ENCODE results near the gene CA12. TPM values are rescaled to one million over a fixed set of nuclear protein-coding genes. Genes with fewer than 3 reads are reported as not detected.

CA12 gene
- total RNA-seq, 3 donors from 2014 or later: 141 to 645 (median 213) TPM

- Histone ChIP-seq H3K4me3 (no peak overlapping the region), H3K4me1 (ENCODE audit: low read depth) (peaks cover 25% of the 10 kb centered on the region), H3K36me3 (ENCODE audit: low read depth) (no peaks in the 10 kb centered on the region), H3K9me3 (no peaks in the 10 kb centered on the region)
- ATAC-seq (no peak), DNase-seq (no peak)
- intact Hi-C loops (cut with DNase I, micrococcal nuclease): no loop called here
- TF ChIP-seq, protein P1, sequence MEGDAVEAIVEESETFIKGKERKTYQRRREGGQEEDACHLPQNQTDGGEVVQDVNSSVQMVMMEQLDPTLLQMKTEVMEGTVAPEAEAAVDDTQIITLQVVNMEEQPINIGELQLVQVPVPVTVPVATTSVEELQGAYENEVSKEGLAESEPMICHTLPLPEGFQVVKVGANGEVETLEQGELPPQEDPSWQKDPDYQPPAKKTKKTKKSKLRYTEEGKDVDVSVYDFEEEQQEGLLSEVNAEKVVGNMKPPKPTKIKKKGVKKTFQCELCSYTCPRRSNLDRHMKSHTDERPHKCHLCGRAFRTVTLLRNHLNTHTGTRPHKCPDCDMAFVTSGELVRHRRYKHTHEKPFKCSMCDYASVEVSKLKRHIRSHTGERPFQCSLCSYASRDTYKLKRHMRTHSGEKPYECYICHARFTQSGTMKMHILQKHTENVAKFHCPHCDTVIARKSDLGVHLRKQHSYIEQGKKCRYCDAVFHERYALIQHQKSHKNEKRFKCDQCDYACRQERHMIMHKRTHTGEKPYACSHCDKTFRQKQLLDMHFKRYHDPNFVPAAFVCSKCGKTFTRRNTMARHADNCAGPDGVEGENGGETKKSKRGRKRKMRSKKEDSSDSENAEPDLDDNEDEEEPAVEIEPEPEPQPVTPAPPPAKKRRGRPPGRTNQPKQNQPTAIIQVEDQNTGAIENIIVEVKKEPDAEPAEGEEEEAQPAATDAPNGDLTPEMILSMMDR (IDR thresholded peaks at IDR 0.05): no peak
These were observed 8.9 kb downstream of the CA12 start for GRCh38 chr15:63372753-63373152.

DNA sequence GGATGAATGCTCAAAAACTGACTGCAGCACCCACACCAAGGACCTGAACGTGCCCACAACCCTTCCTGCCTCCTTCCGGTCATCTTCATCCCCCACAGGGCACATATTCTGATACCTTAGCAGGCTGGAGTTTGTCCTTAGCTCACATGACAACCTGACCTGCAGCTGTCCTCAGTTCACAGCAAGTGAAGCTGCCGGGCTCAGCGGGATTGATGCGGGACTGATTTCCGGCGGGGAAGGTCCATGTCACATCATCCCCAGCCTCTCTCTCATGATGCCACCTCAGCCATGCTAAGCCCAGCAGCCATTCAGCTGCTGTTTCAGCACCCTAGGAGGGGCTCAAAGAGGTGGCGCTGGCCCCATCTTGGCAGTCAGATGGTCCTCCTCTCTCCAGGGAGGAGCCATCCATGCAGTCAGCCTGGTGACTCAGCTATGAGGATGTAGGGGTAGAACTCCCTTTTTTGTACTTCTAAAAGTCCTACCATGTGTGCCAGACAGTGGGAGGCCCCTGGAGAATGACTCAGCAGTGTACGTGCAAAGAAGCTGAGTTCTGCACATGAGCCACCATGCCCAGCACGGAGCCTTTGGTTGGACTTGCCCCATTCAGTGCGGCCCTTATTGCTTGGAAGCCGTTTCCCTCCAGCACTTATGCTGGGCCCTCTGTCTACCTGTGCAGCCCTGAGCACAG lies 9.5 kb downstream of the CA12 start:
- Histone ChIP-seq H3K9me3 (no peaks in the 10 kb centered on the region), H3K4me3 (no peak overlapping the region), H3K4me1 (ENCODE audit: low read depth) (peaks cover 29% of the 10 kb centered on the region), H3K36me3 (ENCODE audit: low read depth) (no peaks in the 10 kb centered on the region)
- peak; percentile 37 for ATAC-seq
- TF ChIP-seq, protein P1 (IDR thresholded peaks at IDR 0.05): no peak
- intact Hi-C loops (cut with DNase I, micrococcal nuclease): no loop called here
- DNase-seq: peak in 1 of 3 donors; percentile 56

DNA sequence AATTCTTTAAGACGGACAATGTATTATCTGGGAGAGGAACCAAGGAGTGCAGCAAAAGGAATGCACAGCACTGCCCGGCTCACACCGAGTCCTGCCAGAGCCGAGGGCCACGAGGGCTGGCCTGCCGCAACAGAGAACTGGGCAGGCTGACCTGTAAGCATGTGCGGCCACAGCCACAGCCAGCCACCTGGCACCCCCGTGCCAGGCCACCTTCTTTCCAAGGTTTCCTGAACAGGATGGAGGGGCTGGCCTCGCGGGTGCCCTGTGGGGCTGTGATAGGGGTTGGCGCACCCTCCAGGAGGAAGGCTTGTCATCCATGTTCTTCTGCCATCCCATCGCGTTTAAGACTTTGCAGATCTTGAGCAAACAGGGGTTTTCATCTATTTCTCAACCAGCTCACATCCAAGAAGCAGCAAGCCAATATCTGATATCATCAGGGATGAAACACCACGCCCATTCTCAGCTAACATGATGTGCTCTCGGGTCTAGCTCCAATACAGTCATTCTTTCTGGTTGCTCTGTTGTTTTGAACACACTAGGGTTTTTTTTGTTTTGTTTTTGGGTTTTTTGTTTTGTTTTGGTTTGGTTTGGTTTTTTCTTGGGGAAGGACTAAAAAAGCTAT lies 10.2 kb downstream of the CA12 start:
- ATAC-seq: no peak
- no peaks in the 10 kb centered on the region for H3K36me3 ChIP-seq (ENCODE audit: low read depth)
- H3K4me3 ChIP-seq: no peak overlapping the region
- intact Hi-C loops (cut with DNase I, micrococcal nuclease): no loop called here
- TF ChIP-seq, protein P1 (IDR thresholded peaks at IDR 0.05): no peak
- no peak for DNase-seq
- H3K9me3 ChIP-seq: no peaks in the 10 kb centered on the region
- H3K4me1 ChIP-seq (ENCODE audit: low read depth): peaks cover 29% of the 10 kb centered on the region

- no peaks in the 10 kb centered on the region for H3K36me3 ChIP-seq (ENCODE audit: low read depth)
- ATAC-seq: no peak
- no peak overlapping the region for H3K4me3 ChIP-seq
- intact Hi-C loops (cut with DNase I, micrococcal nuclease): no loop called here
- no peaks in the 10 kb centered on the region for H3K9me3 ChIP-seq
- DNase-seq: no peak
- TF ChIP-seq, protein P1 (IDR thresholded peaks at IDR 0.05): no peak
- peaks cover 31% of the 10 kb centered on the region for H3K4me1 ChIP-seq (ENCODE audit: low read depth)
These were observed 10.9 kb downstream of the CA12 start for GRCh38 chr15:63370764-63371163.

DNA sequence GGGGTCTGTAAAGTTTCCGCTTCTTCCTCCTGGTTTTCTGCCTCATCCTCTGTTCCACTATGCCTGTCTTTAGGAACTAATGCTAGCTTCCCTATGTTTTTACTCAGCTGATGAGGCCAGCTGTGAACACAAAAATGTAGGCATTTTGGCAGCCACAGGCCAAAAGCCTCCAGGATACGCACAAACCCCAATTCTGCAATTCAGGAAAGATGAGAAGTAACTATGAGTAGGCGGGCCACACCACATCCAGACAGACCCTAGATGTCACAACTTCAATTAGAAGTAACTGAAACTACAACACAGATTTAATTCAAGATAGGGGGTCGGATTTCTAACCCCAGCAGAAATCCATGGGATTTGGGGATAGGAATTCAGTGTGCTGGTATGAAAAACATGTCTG lies 11.9 kb downstream of the CA12 start:
- no peak for ATAC-seq
- TF ChIP-seq, protein P1 (IDR thresholded peaks at IDR 0.05): no peak
- H3K9me3 ChIP-seq: no peaks in the 10 kb centered on the region
- DNase-seq: no peak
- H3K4me1 ChIP-seq (ENCODE audit: low read depth): peaks cover 36% of the 10 kb centered on the region
- no peaks in the 10 kb centered on the region for H3K36me3 ChIP-seq (ENCODE audit: low read depth)
- intact Hi-C loops (cut with DNase I, micrococcal nuclease): no loop called here
- no peak overlapping the region for H3K4me3 ChIP-seq
